HG02798 (cell line): ENCODE measurements around the gene FCER2.
A peak's percentile ranks its signal among the peaks of the same experiment; 100 is the strongest.

Experiments used
- ATAC-seq: cut with Tn5 transposase; IDR thresholded peaks from one replicate; pipeline ENCODE4 v1.9.1; 2021; ENCODE audit warnings: mild to moderate bottlenecking; ENCODE audit not compliant: unreplicated experiment, poor library complexity

The FCER2 gene

DNA sequence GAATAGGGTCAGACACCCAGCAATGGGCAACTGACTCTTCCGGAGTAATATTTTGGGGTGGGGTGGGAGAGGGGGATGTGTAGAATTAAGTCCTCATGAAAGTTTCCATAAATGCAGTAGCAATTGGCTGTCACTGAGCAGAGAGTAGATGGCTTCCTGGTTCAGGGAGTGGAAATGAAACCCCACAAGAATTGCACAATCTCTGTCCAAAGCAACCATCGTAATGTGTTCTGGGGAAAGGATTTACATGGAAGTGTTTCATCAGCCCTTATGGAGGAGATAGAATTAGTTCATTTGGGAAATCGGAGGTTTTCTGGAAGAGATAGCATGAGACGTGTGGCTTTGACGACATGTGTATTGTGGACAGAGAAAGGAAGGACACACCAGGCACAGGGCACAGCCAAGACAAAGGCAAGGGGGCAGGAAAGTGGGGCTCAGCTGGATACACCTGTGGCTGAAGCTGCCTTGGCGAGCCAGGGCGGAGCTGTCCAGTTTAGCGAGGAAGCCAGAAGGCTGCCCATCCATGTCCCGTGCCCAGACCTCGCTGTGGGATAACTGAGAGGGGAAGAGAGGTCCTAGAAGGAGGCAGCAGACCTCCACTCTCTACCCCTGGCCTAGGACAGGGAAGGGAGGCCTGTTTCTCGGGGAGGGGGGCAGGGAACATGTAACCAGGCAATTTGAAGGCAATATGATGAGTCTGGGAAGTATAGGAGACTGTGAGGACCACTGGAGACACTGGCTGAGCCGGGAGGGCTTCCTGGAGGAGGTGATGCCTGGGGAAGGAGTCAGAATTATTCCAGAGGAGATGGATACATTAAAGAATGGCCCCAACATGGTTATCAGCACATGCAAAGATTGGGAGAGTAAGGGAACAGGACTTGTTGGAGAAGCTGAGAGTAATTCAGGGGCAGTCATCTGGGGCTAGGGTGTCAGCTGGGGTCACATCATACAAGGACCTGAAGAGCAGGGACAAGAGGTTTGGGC lies 32.6 kb upstream of the FCER2 start:
- ATAC-seq = no peak

- ATAC-seq = no peak
Measured at GRCh38 chr19:7733376-7733775, 31.4 kb upstream of the FCER2 start.

- ATAC-seq = no peak
Measured at GRCh38 chr19:7732045-7732444, 30.1 kb upstream of the FCER2 start, which contains the start of gene CLEC4G. Gene CLEC4G (minus strand): TSS chr19:7732110. CDS start chr19:7732102, 8 bp downstream.

- no peak for ATAC-seq
Measured at GRCh38 chr19:7731615-7732014, 29.7 kb upstream of the FCER2 start.

DNA sequence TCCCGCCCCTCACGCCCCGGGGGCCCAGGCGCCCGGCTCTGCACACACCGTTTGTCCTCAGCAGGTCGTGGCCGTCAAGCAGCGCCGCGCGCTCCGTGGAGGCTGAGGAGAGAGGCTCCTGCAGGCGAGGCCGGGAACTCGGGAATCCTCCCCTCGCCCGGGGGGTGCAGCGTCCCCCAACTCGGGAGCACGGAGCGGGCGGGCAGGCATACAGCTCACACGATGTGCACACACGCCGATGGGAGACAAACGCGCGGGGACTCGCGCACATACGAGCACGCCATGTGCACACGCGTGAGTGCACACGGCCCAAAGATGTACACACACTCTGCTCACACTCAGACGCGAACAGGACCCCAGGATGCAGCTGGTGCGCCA lies 29.3 kb upstream of the FCER2 start:
- no peak for ATAC-seq

- ATAC-seq = no peak
Measured at GRCh38 chr19:7730286-7731217, 28.6 kb upstream of the FCER2 start.

- no peak for ATAC-seq
Measured at GRCh38 chr19:7729831-7730285, 27.9 kb upstream of the FCER2 start.

DNA sequence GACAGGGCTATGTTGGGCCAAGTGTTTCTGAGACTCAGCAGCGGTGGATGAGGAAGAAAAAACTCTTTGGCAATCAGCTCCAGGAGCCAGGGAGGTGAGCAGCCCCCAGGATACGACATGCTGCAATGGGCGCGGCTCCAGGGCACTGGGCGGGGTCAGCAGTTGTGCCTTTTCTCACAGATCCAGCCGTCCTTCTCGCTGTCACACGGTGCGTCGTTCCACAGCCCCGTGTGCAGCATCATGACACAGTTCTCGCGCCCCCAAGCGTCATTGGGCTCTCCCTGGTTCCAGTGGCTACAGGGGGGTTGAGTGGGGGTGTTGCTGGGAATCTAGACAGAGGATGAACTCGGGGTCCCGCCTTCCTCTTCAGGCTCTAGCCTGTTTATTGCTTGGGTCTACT lies 27.3 kb upstream of the FCER2 start:
- ATAC-seq = no peak

DNA sequence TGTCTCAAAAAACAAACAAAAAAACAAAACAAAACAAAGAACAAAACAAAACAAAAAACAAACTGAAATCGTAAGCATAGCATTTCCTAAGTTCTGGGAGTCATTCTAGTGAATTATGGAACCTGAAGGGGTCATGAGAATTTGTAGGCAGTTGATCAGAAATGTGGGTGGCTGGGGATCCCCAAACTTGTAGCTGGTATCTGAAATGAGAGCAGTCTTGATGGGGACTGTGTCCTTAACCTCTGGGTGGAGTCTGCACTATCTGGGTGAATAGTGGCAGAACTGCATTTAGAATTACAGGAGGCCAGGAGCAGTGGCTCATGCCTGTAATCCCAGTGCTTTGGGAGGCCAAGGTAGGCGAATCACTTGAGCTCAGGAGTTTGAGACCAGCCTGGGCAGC lies 23.9 kb upstream of the FCER2 start:
- ATAC-seq = no peak

DNA sequence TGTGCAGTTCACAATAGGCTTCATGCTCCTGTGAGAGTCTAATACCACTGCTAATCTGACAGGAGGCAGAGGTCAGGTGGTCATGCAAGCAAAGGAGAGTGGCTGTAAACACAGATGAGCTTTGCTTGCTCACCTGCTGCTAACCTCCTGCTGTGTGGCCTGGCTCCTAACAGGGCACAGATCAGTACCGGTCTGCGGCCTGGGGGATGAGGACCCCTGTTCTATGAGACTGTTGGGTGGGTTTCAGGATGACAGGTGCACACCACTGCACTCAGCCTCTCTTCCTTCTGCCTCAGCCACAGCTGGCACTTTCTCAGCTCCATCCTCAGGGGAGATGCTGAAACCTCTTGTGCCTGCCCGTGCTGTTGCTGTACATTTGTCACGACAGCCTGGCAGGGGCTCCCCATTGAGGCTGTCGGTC lies 20.3 kb upstream of the FCER2 start:
- ATAC-seq = no peak

DNA sequence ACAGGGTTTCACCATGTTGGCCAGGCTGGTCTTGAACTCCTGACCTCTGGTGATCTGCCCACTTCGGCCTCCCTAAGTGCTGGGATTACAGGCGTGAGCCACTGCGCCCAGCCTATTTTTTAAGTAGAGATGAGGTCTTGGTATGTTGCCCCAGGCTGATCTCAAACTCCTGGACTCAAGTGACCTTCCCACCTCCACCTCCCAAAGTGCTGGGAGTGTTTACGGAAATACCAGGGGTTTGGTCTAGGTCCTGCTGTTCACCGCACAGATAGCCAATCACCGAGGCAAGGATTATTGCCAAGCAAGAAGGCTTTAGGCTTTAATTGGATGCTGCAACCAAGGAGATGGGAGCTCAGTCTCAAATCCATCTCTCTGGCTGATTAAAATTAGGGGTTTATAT lies 18.4 kb upstream of the FCER2 start:
- ATAC-seq = no peak

DNA sequence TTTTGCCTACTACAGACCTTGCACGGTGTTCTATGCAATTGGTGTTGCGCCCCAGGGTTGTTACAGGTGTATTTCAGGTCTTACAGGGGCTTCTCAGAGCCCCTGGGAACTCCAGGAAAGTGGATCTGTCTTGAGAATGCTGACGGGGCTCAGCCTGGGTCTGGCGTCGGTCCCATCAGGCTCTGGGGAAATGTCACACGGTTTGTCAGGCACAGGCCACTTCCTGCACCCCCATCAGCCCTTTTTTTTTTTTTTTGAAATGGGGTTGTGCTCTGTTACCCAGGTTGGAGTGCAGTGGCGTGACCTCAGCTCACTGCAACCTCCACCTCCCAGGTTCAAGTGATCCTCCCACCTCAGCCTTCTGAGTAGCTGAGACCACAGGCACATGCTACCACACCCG lies 16.7 kb upstream of the FCER2 start:
- no peak for ATAC-seq

- no peak for ATAC-seq
Measured at GRCh38 chr19:7716762-7717161, 14.8 kb upstream of the FCER2 start.

- no peak for ATAC-seq
Measured at GRCh38 chr19:7715671-7716070, 13.7 kb upstream of the FCER2 start.

DNA sequence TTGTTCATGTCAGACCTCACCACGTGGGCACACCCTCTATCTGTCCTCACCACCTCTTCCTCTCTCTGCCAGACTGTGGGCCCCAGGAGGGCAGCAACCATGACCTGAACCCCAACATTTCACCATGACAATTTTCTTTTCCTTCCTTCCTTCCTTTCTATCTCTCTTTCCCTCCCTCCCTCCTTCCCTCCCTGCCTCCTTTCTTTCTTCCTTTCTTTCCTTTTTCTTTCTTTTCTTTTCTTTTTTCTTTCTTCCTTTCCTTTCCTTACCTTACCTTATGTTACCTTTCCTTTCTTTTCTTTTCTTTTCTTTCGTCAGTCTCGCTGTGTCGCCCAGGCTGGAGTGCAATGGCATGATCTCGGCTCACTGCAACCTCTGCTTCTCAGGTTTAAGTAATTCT lies 8.7 kb upstream of the FCER2 start:
- ATAC-seq = no peak

- ATAC-seq = no peak
Measured at GRCh38 chr19:7709932-7710460, 8.1 kb upstream of the FCER2 start.

GRCh38 chr19:7706955-7707456 lies 5.1 kb upstream of the FCER2 start:
- ATAC-seq = no peak

DNA sequence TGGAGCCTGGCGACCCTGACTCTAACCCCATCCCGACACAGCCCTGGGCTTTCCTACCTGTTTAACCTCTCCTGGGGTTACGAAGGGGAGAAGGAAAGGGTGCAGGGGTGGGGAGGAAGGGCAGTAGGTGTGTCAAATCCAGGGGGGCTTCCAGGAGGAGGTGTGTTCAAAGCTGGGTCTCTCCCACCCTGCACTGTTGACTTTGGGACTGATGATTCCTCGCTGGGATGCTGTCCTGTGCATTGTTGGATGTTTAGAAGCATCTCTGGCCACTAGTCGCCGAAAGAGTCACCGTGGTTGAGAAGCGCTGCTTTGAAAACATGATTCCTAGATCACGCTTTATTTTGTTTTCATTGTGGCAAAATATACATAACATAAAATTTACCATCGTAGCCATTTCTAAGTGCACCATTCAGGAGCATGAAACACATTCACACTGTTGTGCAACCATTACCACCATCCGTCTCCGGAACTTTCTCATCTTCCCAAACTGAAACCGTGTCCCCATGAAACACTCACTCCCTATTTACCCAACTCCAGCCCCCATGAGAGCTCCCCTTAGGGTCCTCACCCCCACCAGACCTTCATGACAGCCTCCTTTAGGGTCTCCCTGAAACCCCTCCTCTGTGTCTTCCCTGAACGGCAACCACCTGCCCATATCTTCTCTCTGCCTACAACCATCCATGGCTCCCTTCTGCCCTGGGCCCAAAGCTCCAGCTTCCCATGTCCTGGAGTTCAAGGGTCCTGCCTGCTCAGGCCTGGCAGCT lies 4.4 kb upstream of the FCER2 start:
- ATAC-seq = no peak

DNA sequence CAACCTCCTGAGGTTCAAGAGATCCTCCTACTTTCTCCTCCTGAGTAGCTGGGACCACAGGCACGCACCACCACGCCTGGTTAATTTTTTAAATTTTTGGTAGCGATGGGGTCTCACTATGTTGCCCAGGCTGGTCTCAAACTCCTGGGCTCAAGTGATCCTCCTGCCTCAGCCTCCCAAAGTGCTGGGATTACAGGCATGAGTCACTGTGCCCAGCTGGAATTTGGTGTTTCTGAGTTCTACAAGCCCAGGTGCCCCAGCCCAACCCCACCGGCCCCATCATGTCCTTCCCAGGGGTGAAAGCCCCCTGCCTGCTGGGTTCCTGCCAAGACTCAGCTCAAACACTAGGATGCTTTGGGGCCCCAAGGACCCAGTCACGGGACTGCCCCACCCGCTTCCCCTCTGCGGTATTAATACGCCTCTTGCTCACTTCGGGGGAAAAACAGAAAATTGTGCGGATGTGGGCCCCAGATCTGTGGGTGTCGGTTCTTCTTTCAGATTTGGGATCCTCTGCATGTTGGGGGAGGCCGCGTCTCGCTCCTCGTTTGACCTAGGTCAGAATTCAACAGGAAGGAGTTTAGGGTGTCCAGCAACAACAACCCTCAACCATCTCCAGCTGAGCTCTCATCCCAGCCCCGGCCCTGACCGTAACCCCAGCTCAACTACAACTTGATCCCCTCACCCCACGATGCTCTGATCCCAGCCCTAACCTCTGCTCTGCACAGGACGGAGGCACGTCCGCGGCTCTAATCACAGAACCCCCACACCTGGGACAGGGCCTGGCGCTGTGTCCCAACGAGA lies 3.7 kb upstream of the FCER2 start:
- peak; percentile 45 for ATAC-seq
